Neuronal stem cell (in vitro differentiated cells): ENCODE measurements around the gene RELN.

Source experiments
- DNase-seq: peaks from one replicate; pipeline ENCODE4 v3.0.0-alpha.2; 2013; ENCODE audit warnings: low spot score
- H2AFZ ChIP-seq: one replicate; pipeline ENCODE4 v1.6.1; 2013; ENCODE audit warnings: mild to moderate bottlenecking, low read length, inconsistent platforms
- H2AK5ac ChIP-seq: 2 replicates; pipeline ENCODE4 v1.6.1; 2013; ENCODE audit warnings: low read depth, mild to moderate bottlenecking, inconsistent platforms, low read length, moderate library complexity, mixed read lengths
- H2BK120ac ChIP-seq: 2 replicates; pipeline ENCODE4 v1.6.1; 2013; ENCODE audit warnings: low read depth, mild to moderate bottlenecking, inconsistent platforms, low read length, moderate library complexity, mixed read lengths
- H2BK12ac ChIP-seq: one replicate; pipeline ENCODE4 v1.6.1; 2013; ENCODE audit warnings: low read length, inconsistent platforms
- H2BK15ac ChIP-seq: 2 replicates; pipeline ENCODE4 v1.6.1; 2013; ENCODE audit warnings: mild to moderate bottlenecking, low read length, inconsistent platforms, mixed read lengths
- H2BK5ac ChIP-seq: one replicate; pipeline ENCODE4 v1.6.1; 2013; ENCODE audit warnings: inconsistent platforms, mild to moderate bottlenecking, low read length, moderate library complexity
- H3K14ac ChIP-seq: one replicate; pipeline ENCODE4 v1.6.1; 2013; ENCODE audit warnings: low read length, inconsistent platforms
- H3K18ac ChIP-seq: 2 replicates; pipeline ENCODE4 v1.6.1; 2013; ENCODE audit warnings: low read length, inconsistent platforms
- H3K23ac ChIP-seq: 2 replicates; pipeline ENCODE4 v1.6.1; 2013; ENCODE audit warnings: low read depth, mild to moderate bottlenecking, mixed read lengths, low read length, inconsistent platforms; ENCODE audit not compliant: poor library complexity
- H3K27ac ChIP-seq: replicated peaks from 3 replicates; pipeline ENCODE4 v1.5.1; 2013; ENCODE audit warnings: low read length, inconsistent platforms
- H3K27me3 ChIP-seq, 3 experiments: 2 replicates each; pipeline ENCODE4 v1.6.1; 2013; ENCODE audit warnings: low read length in 3 of 3, mild to moderate bottlenecking in 2 of 3, inconsistent platforms in 1 of 3, low read depth in 1 of 3, mixed read lengths in 1 of 3, moderate library complexity in 1 of 3; ENCODE audit not compliant: control insufficient read depth in 3 of 3, insufficient read depth in 3 of 3
- H3K36me3 ChIP-seq, 2 donors: replicated peaks in 1 of 2; 2 replicates each; pipeline ENCODE4 v1.6.1; 2013; ENCODE audit warnings: low read length in 2 of 2; ENCODE audit not compliant: control insufficient read depth in 2 of 2, insufficient read depth in 2 of 2
- H3K4ac ChIP-seq: 2 replicates; pipeline ENCODE4 v1.6.1; 2013; ENCODE audit warnings: inconsistent platforms, mild to moderate bottlenecking, low read length, moderate library complexity
- H3K4me1 ChIP-seq, 2 donors: 1 replicate in 1 of 2; 2 replicates in 1 of 2; pipeline ENCODE4 v1.6.1; 2013; ENCODE audit warnings: low read length in 2 of 2, low read depth in 1 of 2; ENCODE audit not compliant: control insufficient read depth in 2 of 2, insufficient read depth in 1 of 2
- H3K4me2 ChIP-seq: one replicate; pipeline ENCODE4 v1.6.1; 2013; ENCODE audit warnings: mild to moderate bottlenecking, low read length, inconsistent platforms; ENCODE audit not compliant: insufficient read depth, poor library complexity, severe bottlenecking
- H3K4me3 ChIP-seq, 2 donors: 2 replicates each; pipeline ENCODE4 v1.5.1; 2013; ENCODE audit warnings: low read length in 2 of 2, mild to moderate bottlenecking in 2 of 2, inconsistent platforms in 1 of 2, moderate library complexity in 1 of 2
- H3K79me1 ChIP-seq: one replicate; pipeline ENCODE4 v1.6.1; 2013; ENCODE audit warnings: low read depth, mild to moderate bottlenecking, inconsistent platforms, low read length, moderate library complexity
- H3K9ac ChIP-seq: one replicate; pipeline ENCODE4 v1.6.1; 2013; ENCODE audit warnings: mild to moderate bottlenecking, low read depth, low read length, inconsistent platforms; ENCODE audit not compliant: poor library complexity
- H3K9me3 ChIP-seq, 2 donors: replicated peaks in 1 of 2; 2 replicates each; pipeline versions ENCODE3 to v1.6.1; 2013; ENCODE audit warnings: low read length in 2 of 2, mild to moderate bottlenecking in 2 of 2, inconsistent platforms in 1 of 2, low read depth in 1 of 2, mixed read lengths in 1 of 2, moderate library complexity in 1 of 2; ENCODE audit not compliant: control insufficient read depth in 2 of 2, insufficient read depth in 1 of 2
- H4K8ac ChIP-seq: one replicate; pipeline ENCODE4 v1.6.1; 2013; ENCODE audit warnings: low read depth, mild to moderate bottlenecking, inconsistent platforms, low read length, moderate library complexity
- H4K91ac ChIP-seq: one replicate; pipeline ENCODE4 v1.6.1; 2013; ENCODE audit warnings: low read length, low read depth, mild to moderate bottlenecking, inconsistent platforms; ENCODE audit not compliant: poor library complexity
- WGBS, 2 donors: extraction: QIAGEN DNeasy Blood & Tissue Kit; methylation state at CpG; one replicate each; pipeline ENCODE4 v1.1.7; 2013; ENCODE audit warnings: missing lambda C conversion rate in 2 of 2, mixed read lengths in 1 of 2; ENCODE audit not compliant: insufficient read length in 2 of 2, insufficient replicate concordance in 1 of 2; ENCODE audit errors: extremely low coverage in 2 of 2; 5-methylcytosine and 5-hydroxymethylcytosine counted together

RELN gene

GRCh38 chr7:103995554-103995953 lies 6.1 kb upstream of the RELN start:
- no peak overlapping the region for H4K91ac ChIP-seq
- no peak overlapping the region for H2BK120ac ChIP-seq
- no peak overlapping the region for H2BK5ac ChIP-seq
- H3K4me2 ChIP-seq = no peak overlapping the region
- H3K4me3 ChIP-seq = no peak overlapping the region
- H3K4me1 ChIP-seq = no peaks in the 10 kb centered on the region
- no peak overlapping the region for H4K8ac ChIP-seq
- no peak overlapping the region for H3K23ac ChIP-seq
- H3K18ac ChIP-seq = no peak overlapping the region
- no peak for DNase-seq
- H3K79me1 ChIP-seq = no peaks in the 10 kb centered on the region
- no peak overlapping the region for H2AK5ac ChIP-seq
- H3K36me3 ChIP-seq = no peaks in the 10 kb centered on the region
- H3K27me3 ChIP-seq = peaks cover under 1 to 21% (median 12%) of the 10 kb centered on the region in 3 experiments
- H2BK15ac ChIP-seq = no peak overlapping the region
- H3K9me3 ChIP-seq = no peaks in the 10 kb centered on the region
- H2AFZ ChIP-seq = no peak overlapping the region
- no peak overlapping the region for H3K9ac ChIP-seq
- no peak overlapping the region for H2BK12ac ChIP-seq
- H3K4ac ChIP-seq = no peak overlapping the region
- H3K14ac ChIP-seq = no peak overlapping the region
- H3K27ac ChIP-seq = no peak overlapping the region

- no peak overlapping the region for H3K23ac ChIP-seq
- no peak overlapping the region for H3K27ac ChIP-seq
- no peak overlapping the region for H3K18ac ChIP-seq
- H2AFZ ChIP-seq = no peak overlapping the region
- WGBS, 2 donors = no CpG with 5 or more reads among the region's 1 CpG
- H4K8ac ChIP-seq = no peak overlapping the region
- H2BK15ac ChIP-seq = no peak overlapping the region
- H3K36me3 ChIP-seq = no peaks in the 10 kb centered on the region
- H4K91ac ChIP-seq = no peak overlapping the region
- H3K9me3 ChIP-seq = no peaks in the 10 kb centered on the region
- H3K9ac ChIP-seq = no peak overlapping the region
- DNase-seq = no peak
- H3K4me1 ChIP-seq = peaks cover 0 to 4% of the 10 kb centered on the region in 2 donors
- H2BK5ac ChIP-seq = no peak overlapping the region
- H3K4me3 ChIP-seq = no peak overlapping the region
- no peak overlapping the region for H2AK5ac ChIP-seq
- H3K4me2 ChIP-seq = no peak overlapping the region
- H2BK120ac ChIP-seq = no peak overlapping the region
- no peak overlapping the region for H3K14ac ChIP-seq
- H3K27me3 ChIP-seq = peaks cover 3 to 36% (median 27%) of the 10 kb centered on the region in 3 experiments
- H2BK12ac ChIP-seq = no peak overlapping the region
- no peaks in the 10 kb centered on the region for H3K79me1 ChIP-seq
- H3K4ac ChIP-seq = no peak overlapping the region
Observed at GRCh38 chr7:103993551-103993950, 4.1 kb upstream of the RELN start.

GRCh38 chr7:103991406-103991805 lies 1.9 kb upstream of the RELN start:
- WGBS, 2 donors = no CpG with 5 or more reads among the region's 2 CpGs
- H2BK15ac ChIP-seq = no peak overlapping the region
- H2AK5ac ChIP-seq = no peak overlapping the region
- H2BK12ac ChIP-seq = no peak overlapping the region
- H3K27ac ChIP-seq = no peak overlapping the region
- peaks cover 0 to 4% of the 10 kb centered on the region in 2 donors for H3K4me1 ChIP-seq
- H2AFZ ChIP-seq = no peak overlapping the region
- H3K9ac ChIP-seq = no peak overlapping the region
- H3K4me3 ChIP-seq = no peak overlapping the region
- no peak for DNase-seq
- H3K9me3 ChIP-seq = no peaks in the 10 kb centered on the region
- no peak overlapping the region for H2BK5ac ChIP-seq
- H3K18ac ChIP-seq = no peak overlapping the region
- H4K91ac ChIP-seq = no peak overlapping the region
- H3K79me1 ChIP-seq = no peaks in the 10 kb centered on the region
- H3K23ac ChIP-seq = no peak overlapping the region
- no peak overlapping the region for H3K4me2 ChIP-seq
- H3K36me3 ChIP-seq = no peaks in the 10 kb centered on the region
- H4K8ac ChIP-seq = no peak overlapping the region
- H3K27me3 ChIP-seq = peaks cover 3 to 57% (median 31%) of the 10 kb centered on the region in 3 experiments
- no peak overlapping the region for H3K14ac ChIP-seq
- H2BK120ac ChIP-seq = no peak overlapping the region
- no peak overlapping the region for H3K4ac ChIP-seq

GRCh38 chr7:103990991-103991390 lies 1.5 kb upstream of the RELN start:
- no peaks in the 10 kb centered on the region for H3K79me1 ChIP-seq
- no peaks in the 10 kb centered on the region for H3K36me3 ChIP-seq
- no CpG with 5 or more reads among the region's 4 CpGs for WGBS, 2 donors
- H2AK5ac ChIP-seq = no peak overlapping the region
- H3K4ac ChIP-seq = no peak overlapping the region
- H3K9ac ChIP-seq = no peak overlapping the region
- H2BK5ac ChIP-seq = no peak overlapping the region
- H3K23ac ChIP-seq = no peak overlapping the region
- H2AFZ ChIP-seq = no peak overlapping the region
- H3K9me3 ChIP-seq = no peaks in the 10 kb centered on the region
- H4K91ac ChIP-seq = no peak overlapping the region
- no peak overlapping the region for H3K4me3 ChIP-seq
- H3K4me1 ChIP-seq = peaks cover 0 to 4% of the 10 kb centered on the region in 2 donors
- no peak overlapping the region for H4K8ac ChIP-seq
- H2BK12ac ChIP-seq = no peak overlapping the region
- peaks cover 3 to 61% (median 31%) of the 10 kb centered on the region in 3 experiments for H3K27me3 ChIP-seq
- no peak for DNase-seq
- no peak overlapping the region for H2BK120ac ChIP-seq
- no peak overlapping the region for H2BK15ac ChIP-seq
- H3K18ac ChIP-seq = no peak overlapping the region
- no peak overlapping the region for H3K4me2 ChIP-seq
- no peak overlapping the region for H3K14ac ChIP-seq
- no peak overlapping the region for H3K27ac ChIP-seq
